Measurements from ENCODE around the gene HARBI1. TPM values are rescaled to one million over a fixed set of nuclear protein-coding genes. Genes with fewer than 3 reads are reported as not detected.

Gene HARBI1
- polyA plus RNA-seq, 1 of the 3 experiments (the other 2 are of a cell fraction) = 2.4 TPM

DNA sequence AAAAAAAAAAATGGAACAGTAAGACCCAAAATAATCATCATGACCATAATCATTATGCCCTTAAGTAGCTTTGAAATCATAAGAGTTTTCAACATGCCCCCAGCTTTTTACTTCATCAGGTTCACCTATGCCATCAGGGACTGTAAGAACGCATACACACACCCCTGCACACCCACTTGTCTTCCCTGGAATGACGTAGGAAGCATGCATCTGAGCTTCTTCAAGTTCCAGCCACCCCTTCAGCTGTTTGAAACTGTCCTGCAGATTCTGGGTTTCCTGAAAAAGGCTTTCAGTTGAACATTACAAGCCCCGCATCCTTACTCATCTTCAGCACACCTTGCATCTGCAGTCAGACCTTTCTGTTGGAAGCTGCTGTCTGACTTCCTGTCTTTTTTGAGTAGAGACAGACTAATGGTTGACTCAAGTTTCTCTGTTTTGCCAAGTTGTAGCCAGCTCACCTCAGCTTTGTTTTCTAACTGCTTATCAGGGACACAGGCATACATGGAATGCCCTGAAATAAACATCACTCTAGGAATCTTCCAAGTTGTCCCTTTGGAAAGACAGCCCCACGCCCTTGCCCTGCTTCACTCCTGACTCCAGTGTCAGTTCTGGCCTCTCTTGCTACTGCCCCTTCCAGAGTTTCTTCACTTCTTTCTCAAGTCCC lies 46.4 kb upstream of the HARBI1 start:
- Histone ChIP-seq H3K4me2 (no peak overlapping the region), H3K36me3 (replicated peaks in 1 of 2; ENCODE audit: control insufficient read depth in 1 of 2, insufficient read depth in 2 of 2, low read length in 1 of 2) (peaks cover 43 to 65% of the 10 kb centered on the region in 2 experiments)
- 93% methylated on average over 4 of the region's 4 CpGs for WGBS (ENCODE audit: low lambda C conversion rate)

DNA sequence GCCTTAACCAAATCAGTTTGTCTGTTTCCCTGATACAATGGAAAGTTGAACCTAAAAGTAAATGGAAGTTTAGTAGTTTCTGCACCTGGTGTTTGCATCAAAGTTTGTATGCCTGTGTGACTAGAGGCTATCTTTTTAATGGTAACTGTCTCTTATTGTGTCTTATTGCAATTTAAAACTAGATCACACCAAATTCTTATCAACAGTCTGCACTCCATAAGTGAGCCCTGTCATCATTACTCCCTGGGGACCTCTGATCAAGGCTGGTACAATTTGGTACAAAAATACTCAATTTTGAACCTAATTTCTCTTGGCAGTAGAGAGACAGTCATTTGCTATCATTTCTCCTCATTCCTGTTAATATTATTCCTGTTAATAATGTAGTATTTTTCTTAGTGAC lies 45.3 kb upstream of the HARBI1 start:
- Histone ChIP-seq H3K4me1 (ENCODE audit: control insufficient read depth in 1 of 2, insufficient read depth in 2 of 2, low read depth in 1 of 2, low read length in 1 of 2) (peaks cover 0 to 9% of the 10 kb centered on the region in 2 experiments; a peak in 1 of 4 replicates), H3K9ac (no peak overlapping the region), H4K20me1 (ENCODE audit: insufficient read depth) (no peaks in the 10 kb centered on the region), H3K4me3 (ENCODE audit: low read depth in 2 of 2, low read length in 1 of 2) (no peak overlapping the region), H3K27ac (ENCODE audit: low read depth in 2 of 2, low read length in 1 of 2) (no peak overlapping the region), H3K4me2 (no peak overlapping the region), H3F3A (replicated peaks; ENCODE audit: insufficient read depth) (no peaks in the 10 kb centered on the region), H3K79me2 (ENCODE audit: insufficient read depth) (no peaks in the 10 kb centered on the region), H3K36me3 (replicated peaks in 1 of 2; ENCODE audit: control insufficient read depth in 1 of 2, insufficient read depth in 2 of 2, low read length in 1 of 2) (peaks cover 48 to 56% of the 10 kb centered on the region in 2 experiments), H3K27me3 (ENCODE audit: insufficient read depth) (no peaks in the 10 kb centered on the region), H3K9me3 (no peaks in the 10 kb centered on the region), H3K9me2 (no peaks in the 10 kb centered on the region), H2AFZ (ENCODE audit: low read depth) (no peak overlapping the region)
- CTCF ChIA-PET = no interaction called here
- POLR2A ChIA-PET = no interaction called here
- TF ChIP-seq, protein P1, sequence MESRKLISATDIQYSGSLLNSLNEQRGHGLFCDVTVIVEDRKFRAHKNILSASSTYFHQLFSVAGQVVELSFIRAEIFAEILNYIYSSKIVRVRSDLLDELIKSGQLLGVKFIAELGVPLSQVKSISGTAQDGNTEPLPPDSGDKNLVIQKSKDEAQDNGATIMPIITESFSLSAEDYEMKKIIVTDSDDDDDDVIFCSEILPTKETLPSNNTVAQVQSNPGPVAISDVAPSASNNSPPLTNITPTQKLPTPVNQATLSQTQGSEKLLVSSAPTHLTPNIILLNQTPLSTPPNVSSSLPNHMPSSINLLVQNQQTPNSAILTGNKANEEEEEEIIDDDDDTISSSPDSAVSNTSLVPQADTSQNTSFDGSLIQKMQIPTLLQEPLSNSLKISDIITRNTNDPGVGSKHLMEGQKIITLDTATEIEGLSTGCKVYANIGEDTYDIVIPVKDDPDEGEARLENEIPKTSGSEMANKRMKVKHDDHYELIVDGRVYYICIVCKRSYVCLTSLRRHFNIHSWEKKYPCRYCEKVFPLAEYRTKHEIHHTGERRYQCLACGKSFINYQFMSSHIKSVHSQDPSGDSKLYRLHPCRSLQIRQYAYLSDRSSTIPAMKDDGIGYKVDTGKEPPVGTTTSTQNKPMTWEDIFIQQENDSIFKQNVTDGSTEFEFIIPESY (IDR thresholded peaks at IDR 0.05; ENCODE audit: borderline replicate concordance, low read depth) = no peak
- TF ChIP-seq YY1 (IDR thresholded peaks at IDR 0.05; ENCODE audit: low read depth) (no peak), TAF1 (IDR thresholded peaks at IDR 0.05; ENCODE audit: borderline replicate concordance, low read depth, low read length) (no peak), FOXJ3 (CRISPR knock-in tag; IDR thresholded peaks at IDR 0.05) (no peak), RXRA (IDR thresholded peaks at IDR 0.05; ENCODE audit: borderline replicate concordance, low read depth) (no peak), GABPA (IDR thresholded peaks at IDR 0.05; ENCODE audit: low read depth) (no peak), EP300 (IDR thresholded peaks at IDR 0.05; ENCODE audit: borderline replicate concordance in 1 of 2, low read depth in 1 of 2, low read length in 1 of 2) (no peak), SIN3A (IDR thresholded peaks at IDR 0.05; ENCODE audit: borderline replicate concordance, low read depth, low read length) (no peak), TEAD4 (IDR thresholded peaks at IDR 0.05; ENCODE audit: borderline replicate concordance, insufficient read depth) (no peak)
- TF ChIP-seq, protein P2, sequence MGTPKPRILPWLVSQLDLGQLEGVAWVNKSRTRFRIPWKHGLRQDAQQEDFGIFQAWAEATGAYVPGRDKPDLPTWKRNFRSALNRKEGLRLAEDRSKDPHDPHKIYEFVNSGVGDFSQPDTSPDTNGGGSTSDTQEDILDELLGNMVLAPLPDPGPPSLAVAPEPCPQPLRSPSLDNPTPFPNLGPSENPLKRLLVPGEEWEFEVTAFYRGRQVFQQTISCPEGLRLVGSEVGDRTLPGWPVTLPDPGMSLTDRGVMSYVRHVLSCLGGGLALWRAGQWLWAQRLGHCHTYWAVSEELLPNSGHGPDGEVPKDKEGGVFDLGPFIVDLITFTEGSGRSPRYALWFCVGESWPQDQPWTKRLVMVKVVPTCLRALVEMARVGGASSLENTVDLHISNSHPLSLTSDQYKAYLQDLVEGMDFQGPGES (IDR thresholded peaks at IDR 0.05; ENCODE audit: low read depth, low read length) = no peak
- TF ChIP-seq, protein P3, sequence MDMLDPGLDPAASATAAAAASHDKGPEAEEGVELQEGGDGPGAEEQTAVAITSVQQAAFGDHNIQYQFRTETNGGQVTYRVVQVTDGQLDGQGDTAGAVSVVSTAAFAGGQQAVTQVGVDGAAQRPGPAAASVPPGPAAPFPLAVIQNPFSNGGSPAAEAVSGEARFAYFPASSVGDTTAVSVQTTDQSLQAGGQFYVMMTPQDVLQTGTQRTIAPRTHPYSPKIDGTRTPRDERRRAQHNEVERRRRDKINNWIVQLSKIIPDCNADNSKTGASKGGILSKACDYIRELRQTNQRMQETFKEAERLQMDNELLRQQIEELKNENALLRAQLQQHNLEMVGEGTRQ (IDR thresholded peaks at IDR 0.05; ENCODE audit: borderline replicate concordance, low read depth, low read length) = no peak
- TF ChIP-seq, protein P4, sequence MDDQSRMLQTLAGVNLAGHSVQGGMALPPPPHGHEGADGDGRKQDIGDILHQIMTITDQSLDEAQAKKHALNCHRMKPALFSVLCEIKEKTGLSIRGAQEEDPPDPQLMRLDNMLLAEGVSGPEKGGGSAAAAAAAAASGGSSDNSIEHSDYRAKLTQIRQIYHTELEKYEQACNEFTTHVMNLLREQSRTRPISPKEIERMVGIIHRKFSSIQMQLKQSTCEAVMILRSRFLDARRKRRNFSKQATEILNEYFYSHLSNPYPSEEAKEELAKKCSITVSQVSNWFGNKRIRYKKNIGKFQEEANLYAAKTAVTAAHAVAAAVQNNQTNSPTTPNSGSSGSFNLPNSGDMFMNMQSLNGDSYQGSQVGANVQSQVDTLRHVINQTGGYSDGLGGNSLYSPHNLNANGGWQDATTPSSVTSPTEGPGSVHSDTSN (IDR thresholded peaks at IDR 0.05) = no peak
- TF ChIP-seq, protein P5, sequence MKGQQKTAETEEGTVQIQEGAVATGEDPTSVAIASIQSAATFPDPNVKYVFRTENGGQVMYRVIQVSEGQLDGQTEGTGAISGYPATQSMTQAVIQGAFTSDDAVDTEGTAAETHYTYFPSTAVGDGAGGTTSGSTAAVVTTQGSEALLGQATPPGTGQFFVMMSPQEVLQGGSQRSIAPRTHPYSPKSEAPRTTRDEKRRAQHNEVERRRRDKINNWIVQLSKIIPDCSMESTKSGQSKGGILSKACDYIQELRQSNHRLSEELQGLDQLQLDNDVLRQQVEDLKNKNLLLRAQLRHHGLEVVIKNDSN (IDR thresholded peaks at IDR 0.05; ENCODE audit: borderline replicate concordance, low read depth) = no peak
- DNase-seq = no peak

More for the DNA sequence above, 46.4 kb upstream of the HARBI1 start:
- Histone ChIP-seq H3F3A (replicated peaks; ENCODE audit: insufficient read depth) (no peaks in the 10 kb centered on the region), H3K27me3 (ENCODE audit: insufficient read depth) (no peaks in the 10 kb centered on the region), H4K20me1 (ENCODE audit: insufficient read depth) (no peaks in the 10 kb centered on the region), H3K4me1 (ENCODE audit: control insufficient read depth in 1 of 2, insufficient read depth in 2 of 2, low read depth in 1 of 2, low read length in 1 of 2) (no peaks in the 10 kb centered on the region), H2AFZ (ENCODE audit: low read depth) (no peak overlapping the region), H3K9me2 (no peaks in the 10 kb centered on the region), H3K9ac (no peak overlapping the region), H3K79me2 (ENCODE audit: insufficient read depth) (no peaks in the 10 kb centered on the region), H3K4me3 (ENCODE audit: low read depth in 2 of 2, low read length in 1 of 2) (no peak overlapping the region), H3K9me3 (no peaks in the 10 kb centered on the region), H3K27ac (ENCODE audit: low read depth in 2 of 2, low read length in 1 of 2) (no peak overlapping the region)
- DNase-seq = no peak
- ChIA-PET CTCF (no interaction called here), POLR2A (no interaction called here)
- TF ChIP-seq RAD21 (IDR thresholded peaks at IDR 0.05; ENCODE audit: low read length) (no peak), NRF1 (IDR thresholded peaks at IDR 0.05; ENCODE audit: low read depth, low read length) (no peak), ELF1 (IDR thresholded peaks at IDR 0.05) (no peak)

All from SK-N-SH (cell line).